Liver (tissue), 9 donors: Measurements from ENCODE around the gene LRRC40. TPM values are rescaled to one million over a fixed set of nuclear protein-coding genes. Genes with fewer than 3 reads are reported as not detected.

Experiments used
- DNase-seq: peaks from one replicate; pipeline ENCODE4 v3.0.0-alpha.2; 2017; ENCODE audit warnings: low spot score
- H3K27ac ChIP-seq, 2 donors: one replicate each; pipeline ENCODE4 v1.7.0; 2013; ENCODE audit warnings: inconsistent platforms in 2 of 2, low read length in 2 of 2, control low read depth in 1 of 2, low read depth in 1 of 2, mild to moderate bottlenecking in 1 of 2
- H3K27me3 ChIP-seq, 4 donors: one replicate each; pipeline versions ENCODE4 v1.6.1 to v1.7.0; 2013; ENCODE audit warnings: low read length in 3 of 4, inconsistent platforms in 1 of 4, mild to moderate bottlenecking in 1 of 4, moderate library complexity in 1 of 4; ENCODE audit not compliant: control insufficient read depth in 4 of 4, insufficient read depth in 4 of 4
- H3K36me3 ChIP-seq, 4 donors: one replicate each; pipeline versions ENCODE4 v1.6.1 to v1.7.0; 2013; ENCODE audit warnings: low read length in 3 of 4, mild to moderate bottlenecking in 3 of 4, low read depth in 1 of 4, moderate library complexity in 1 of 4; ENCODE audit not compliant: control insufficient read depth in 4 of 4, insufficient read depth in 3 of 4
- H3K4me1 ChIP-seq, 4 donors: one replicate each; pipeline versions ENCODE4 v1.6.1 to v1.7.0; 2013; ENCODE audit warnings: low read length in 3 of 4, mild to moderate bottlenecking in 3 of 4, moderate library complexity in 1 of 4; ENCODE audit not compliant: control insufficient read depth in 4 of 4, insufficient read depth in 4 of 4
- H3K4me3 ChIP-seq, 3 donors: one replicate each; pipeline versions ENCODE4 v1.6.1 to v1.7.0; 2013; ENCODE audit warnings: low read length in 3 of 3, control low read depth in 1 of 3, low read depth in 1 of 3, mild to moderate bottlenecking in 1 of 3
- H3K9ac ChIP-seq, 2 donors: one replicate each; pipeline ENCODE4 v1.7.0; 2013; ENCODE audit warnings: low read length in 2 of 2, mild to moderate bottlenecking in 2 of 2, moderate library complexity in 2 of 2, control low read depth in 1 of 2, low read depth in 1 of 2
- H3K9me3 ChIP-seq, 4 donors: one replicate each; pipeline versions ENCODE4 v1.6.1 to v1.7.0; 2013; ENCODE audit warnings: low read length in 3 of 4; ENCODE audit not compliant: control insufficient read depth in 4 of 4
- EGR1 ChIP-seq, 2 donors: IDR thresholded peaks; 2 replicates each; pipeline ENCODE4 v1.6.1; 2016 to 2018; ENCODE audit warnings: antibody characterized with exemption in 2 of 2, low read depth in 2 of 2
- FOXA2 ChIP-seq: IDR thresholded peaks from 2 replicates; pipeline ENCODE4 v1.6.1; 2016; ENCODE audit warnings: antibody characterized with exemption
- GABPA ChIP-seq, 2 donors: IDR thresholded peaks in 1 of 2; conservative IDR thresholded peaks in 1 of 2; 2 replicates each; pipeline ENCODE4 v1.6.1; 2016; ENCODE audit warnings: antibody characterized with exemption in 2 of 2, mild to moderate bottlenecking in 1 of 2, moderate library complexity in 1 of 2
- HNF4A ChIP-seq, 2 donors: conservative IDR thresholded peaks; 2 replicates each; pipeline ENCODE4 v1.6.1; 2016; ENCODE audit warnings: antibody characterized with exemption in 2 of 2, mild to moderate bottlenecking in 2 of 2
- HNF4G ChIP-seq: IDR thresholded peaks from 2 replicates; pipeline ENCODE4 v1.6.1; 2016; ENCODE audit warnings: antibody characterized with exemption
- JUND ChIP-seq, 2 donors: IDR thresholded peaks; 2 replicates each; pipeline ENCODE4 v1.6.1; 2016; ENCODE audit warnings: antibody characterized with exemption in 2 of 2
- NR2F2 ChIP-seq: IDR thresholded peaks from 2 replicates; pipeline ENCODE4 v1.6.1; 2016; ENCODE audit warnings: antibody characterized with exemption
- RXRA ChIP-seq, 2 donors: IDR thresholded peaks; 2 replicates each; pipeline ENCODE4 v1.6.1; 2017 to 2018; ENCODE audit warnings: antibody characterized with exemption in 2 of 2, mild to moderate bottlenecking in 1 of 2
- WGBS: extraction: QIAGEN DNeasy Blood & Tissue Kit; methylation state at CpG from one replicate; pipeline ENCODE4 v1.1.7; 2013; 5-methylcytosine and 5-hydroxymethylcytosine counted together
- polyA plus RNA-seq, 2 donors: library from polyadenylated mRNA; stranded (reverse) in 1 of 2; unstranded in 1 of 2; fragments of 200-250 nt in 1 of 2; fragments of >200 nt in 1 of 2; fragmentation: Nextera tagmentation in 1 of 2; extraction: Ambion mirVana in 1 of 2; gene quantifications; one replicate each; pipeline versions ENCODE4 v1.2.1 to v1.2.3, GENCODE V29; 2013 to 2015
- total RNA-seq, 2 donors: library from RNA; depleted of rRNA; stranded (reverse); fragments of >200 nt; gene quantifications; one replicate each; pipeline ENCODE4 v1.2.3, GENCODE V29; 2014
- TF ChIP-seq, protein P1 (sequence below): IDR thresholded peaks from 2 replicates; pipeline ENCODE4 v1.6.1; 2016; ENCODE audit warnings: antibody characterized with exemption, mild to moderate bottlenecking
- TF ChIP-seq, protein P2 (sequence below): IDR thresholded peaks from 2 replicates; pipeline ENCODE4 v1.6.1; 2016; ENCODE audit warnings: antibody characterized with exemption
- TF ChIP-seq, protein P3 (sequence below): IDR thresholded peaks from 2 replicates; pipeline ENCODE4 v1.6.1; 2016; ENCODE audit warnings: antibody characterized with exemption
- TF ChIP-seq, protein P4 (sequence below): IDR thresholded peaks from 2 replicates; pipeline ENCODE4 v1.6.1; 2016; ENCODE audit warnings: antibody characterized with exemption
- donor health status: healthy.
- donor health status: healthy.
- donor health status: healthy.
- donor health status: healthy.
- donor health status: healthy.

Gene LRRC40
- total and polyA plus RNA-seq, 4 donors: 6.6 to 15.8 (median 10.6) TPM

DNA sequence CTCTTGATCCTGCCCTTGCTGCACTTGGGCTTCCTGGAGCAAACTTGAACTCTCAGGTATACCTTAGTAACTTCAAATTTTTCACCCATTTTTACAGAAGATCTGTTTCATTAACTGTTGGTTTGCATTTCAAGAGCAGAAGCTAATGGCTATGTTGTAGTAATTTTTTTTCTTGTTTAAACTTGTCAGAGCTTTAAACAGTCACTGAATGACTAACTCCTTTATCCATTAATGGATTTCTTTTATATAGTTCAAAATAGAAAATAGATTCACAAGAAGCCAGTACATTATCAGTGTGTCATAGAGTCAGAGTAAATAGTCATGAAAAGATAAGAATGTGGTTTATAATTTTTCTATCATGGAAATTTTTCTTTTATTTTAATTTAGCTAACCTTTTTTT lies 29.4 kb upstream of the LRRC40 start:
- Histone ChIP-seq H3K27me3 (no peaks in the 10 kb centered on the region), H3K9me3 (no peaks in the 10 kb centered on the region), H3K4me3 (no peak overlapping the region), H3K4me1 (no peaks in the 10 kb centered on the region), H3K9ac (no peak overlapping the region), H3K27ac (no peak overlapping the region), H3K36me3 (peaks cover 16 to 89% (median 75%) of the 10 kb centered on the region in 4 donors)
- TF ChIP-seq HNF4G: no peak
- TF ChIP-seq, protein P1, sequence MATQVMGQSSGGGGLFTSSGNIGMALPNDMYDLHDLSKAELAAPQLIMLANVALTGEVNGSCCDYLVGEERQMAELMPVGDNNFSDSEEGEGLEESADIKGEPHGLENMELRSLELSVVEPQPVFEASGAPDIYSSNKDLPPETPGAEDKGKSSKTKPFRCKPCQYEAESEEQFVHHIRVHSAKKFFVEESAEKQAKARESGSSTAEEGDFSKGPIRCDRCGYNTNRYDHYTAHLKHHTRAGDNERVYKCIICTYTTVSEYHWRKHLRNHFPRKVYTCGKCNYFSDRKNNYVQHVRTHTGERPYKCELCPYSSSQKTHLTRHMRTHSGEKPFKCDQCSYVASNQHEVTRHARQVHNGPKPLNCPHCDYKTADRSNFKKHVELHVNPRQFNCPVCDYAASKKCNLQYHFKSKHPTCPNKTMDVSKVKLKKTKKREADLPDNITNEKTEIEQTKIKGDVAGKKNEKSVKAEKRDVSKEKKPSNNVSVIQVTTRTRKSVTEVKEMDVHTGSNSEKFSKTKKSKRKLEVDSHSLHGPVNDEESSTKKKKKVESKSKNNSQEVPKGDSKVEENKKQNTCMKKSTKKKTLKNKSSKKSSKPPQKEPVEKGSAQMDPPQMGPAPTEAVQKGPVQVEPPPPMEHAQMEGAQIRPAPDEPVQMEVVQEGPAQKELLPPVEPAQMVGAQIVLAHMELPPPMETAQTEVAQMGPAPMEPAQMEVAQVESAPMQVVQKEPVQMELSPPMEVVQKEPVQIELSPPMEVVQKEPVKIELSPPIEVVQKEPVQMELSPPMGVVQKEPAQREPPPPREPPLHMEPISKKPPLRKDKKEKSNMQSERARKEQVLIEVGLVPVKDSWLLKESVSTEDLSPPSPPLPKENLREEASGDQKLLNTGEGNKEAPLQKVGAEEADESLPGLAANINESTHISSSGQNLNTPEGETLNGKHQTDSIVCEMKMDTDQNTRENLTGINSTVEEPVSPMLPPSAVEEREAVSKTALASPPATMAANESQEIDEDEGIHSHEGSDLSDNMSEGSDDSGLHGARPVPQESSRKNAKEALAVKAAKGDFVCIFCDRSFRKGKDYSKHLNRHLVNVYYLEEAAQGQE: no peak
- TF ChIP-seq JUND (IDR thresholded peaks at IDR 0.05): no peak
- no peak for TF ChIP-seq NR2F2
- TF ChIP-seq, protein P2, sequence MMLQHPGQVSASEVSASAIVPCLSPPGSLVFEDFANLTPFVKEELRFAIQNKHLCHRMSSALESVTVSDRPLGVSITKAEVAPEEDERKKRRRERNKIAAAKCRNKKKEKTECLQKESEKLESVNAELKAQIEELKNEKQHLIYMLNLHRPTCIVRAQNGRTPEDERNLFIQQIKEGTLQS: no peak
- no peak for TF ChIP-seq EGR1 (IDR thresholded peaks at IDR 0.05; ENCODE audit: low read depth in 2 of 2)
- TF ChIP-seq, protein P3, sequence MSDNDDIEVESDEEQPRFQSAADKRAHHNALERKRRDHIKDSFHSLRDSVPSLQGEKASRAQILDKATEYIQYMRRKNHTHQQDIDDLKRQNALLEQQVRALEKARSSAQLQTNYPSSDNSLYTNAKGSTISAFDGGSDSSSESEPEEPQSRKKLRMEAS: no peak
- TF ChIP-seq GABPA (IDR thresholded peaks at IDR 0.05 in 1 of 2, conservative IDR thresholded peaks at IDR 0.05 in 1 of 2): no peak
- DNase-seq: no peak

DNA sequence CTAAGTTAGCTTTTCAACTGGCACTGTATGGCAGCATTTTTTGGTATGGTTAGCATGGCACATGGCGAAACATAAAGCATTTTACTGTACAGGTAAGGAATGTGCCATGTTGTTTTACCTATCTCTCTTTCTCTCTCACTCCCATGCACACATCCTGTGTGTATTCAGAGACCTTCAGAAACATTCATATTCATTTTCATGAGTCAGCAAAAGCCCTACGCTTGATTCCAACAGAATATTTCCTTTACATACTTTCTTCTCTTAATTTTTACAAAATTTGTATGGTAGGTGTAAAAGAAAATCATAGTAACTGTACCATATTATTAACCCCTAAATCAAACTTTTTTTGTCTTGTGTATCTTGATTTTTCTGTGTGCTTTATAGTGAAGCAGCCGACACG lies 26.1 kb upstream of the LRRC40 start:
- H3K9me3 ChIP-seq: no peaks in the 10 kb centered on the region
- no peak overlapping the region for H3K9ac ChIP-seq
- TF ChIP-seq HNF4A (conservative IDR thresholded peaks at IDR 0.05) (no peak), JUND (IDR thresholded peaks at IDR 0.05) (no peak), FOXA2 (no peak), EGR1 (IDR thresholded peaks at IDR 0.05; ENCODE audit: low read depth in 2 of 2) (no peak), HNF4G (no peak)
- TF ChIP-seq, protein P4, sequence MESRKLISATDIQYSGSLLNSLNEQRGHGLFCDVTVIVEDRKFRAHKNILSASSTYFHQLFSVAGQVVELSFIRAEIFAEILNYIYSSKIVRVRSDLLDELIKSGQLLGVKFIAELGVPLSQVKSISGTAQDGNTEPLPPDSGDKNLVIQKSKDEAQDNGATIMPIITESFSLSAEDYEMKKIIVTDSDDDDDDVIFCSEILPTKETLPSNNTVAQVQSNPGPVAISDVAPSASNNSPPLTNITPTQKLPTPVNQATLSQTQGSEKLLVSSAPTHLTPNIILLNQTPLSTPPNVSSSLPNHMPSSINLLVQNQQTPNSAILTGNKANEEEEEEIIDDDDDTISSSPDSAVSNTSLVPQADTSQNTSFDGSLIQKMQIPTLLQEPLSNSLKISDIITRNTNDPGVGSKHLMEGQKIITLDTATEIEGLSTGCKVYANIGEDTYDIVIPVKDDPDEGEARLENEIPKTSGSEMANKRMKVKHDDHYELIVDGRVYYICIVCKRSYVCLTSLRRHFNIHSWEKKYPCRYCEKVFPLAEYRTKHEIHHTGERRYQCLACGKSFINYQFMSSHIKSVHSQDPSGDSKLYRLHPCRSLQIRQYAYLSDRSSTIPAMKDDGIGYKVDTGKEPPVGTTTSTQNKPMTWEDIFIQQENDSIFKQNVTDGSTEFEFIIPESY: no peak
- TF ChIP-seq, protein P3: no peak
- whole genome bisulfite sequencing: 95% methylated on average over 4 of the region's 4 CpGs
- no peak for DNase-seq
- peaks cover 6 to 74% (median 61%) of the 10 kb centered on the region in 4 donors for H3K36me3 ChIP-seq
- H3K27ac ChIP-seq: no peak overlapping the region
- H3K4me3 ChIP-seq: no peak overlapping the region
- H3K4me1 ChIP-seq: peaks cover 0 to 2% (median 0%) of the 10 kb centered on the region in 4 donors
- no peaks in the 10 kb centered on the region for H3K27me3 ChIP-seq

DNA sequence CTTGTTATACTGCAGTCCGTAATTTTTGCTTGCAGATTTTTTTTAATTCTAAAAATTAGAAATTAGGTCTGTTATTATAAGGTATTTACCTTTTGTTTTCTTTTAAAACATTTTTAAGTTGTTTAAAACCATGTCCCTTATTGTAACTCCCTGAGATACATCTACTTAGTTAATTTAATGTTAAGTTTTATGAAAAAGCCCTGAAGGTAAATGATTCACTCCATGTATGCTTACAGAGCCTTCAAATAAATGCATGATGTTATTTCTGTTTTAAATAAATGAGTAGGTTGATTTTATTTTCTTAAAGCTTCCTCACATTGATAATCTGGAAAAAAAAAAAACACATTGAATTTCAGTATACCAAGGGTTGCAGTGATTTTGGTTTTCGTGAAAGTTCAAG lies 23.3 kb upstream of the LRRC40 start:
- Histone ChIP-seq H3K27ac (no peak overlapping the region), H3K4me3 (no peak overlapping the region), H3K9ac (no peak overlapping the region), H3K4me1 (peaks cover 0 to 11% (median 3%) of the 10 kb centered on the region in 4 donors), H3K9me3 (no peaks in the 10 kb centered on the region), H3K36me3 (peaks cover 6 to 55% (median 54%) of the 10 kb centered on the region in 4 donors), H3K27me3 (no peaks in the 10 kb centered on the region)
- TF ChIP-seq NR2F2 (no peak), RXRA (IDR thresholded peaks at IDR 0.05) (no peak)
- no peak for DNase-seq
- 92% methylated on average over 2 of the region's 2 CpGs for WGBS
